NCI-H2081 (cell line): ENCODE data around the gene RNF17.
"Not testable (repeated sequence)": the region's sequence is repeated elsewhere in the genome, so short reads cannot be mapped to it uniquely, and the experiment has no call there.

Experiments
- DNase-seq, 2 experiments: peaks; one replicate each; lab custom pipeline; 2025; lab: John Stamatoyannopoulos, UW

Gene RNF17

DNA sequence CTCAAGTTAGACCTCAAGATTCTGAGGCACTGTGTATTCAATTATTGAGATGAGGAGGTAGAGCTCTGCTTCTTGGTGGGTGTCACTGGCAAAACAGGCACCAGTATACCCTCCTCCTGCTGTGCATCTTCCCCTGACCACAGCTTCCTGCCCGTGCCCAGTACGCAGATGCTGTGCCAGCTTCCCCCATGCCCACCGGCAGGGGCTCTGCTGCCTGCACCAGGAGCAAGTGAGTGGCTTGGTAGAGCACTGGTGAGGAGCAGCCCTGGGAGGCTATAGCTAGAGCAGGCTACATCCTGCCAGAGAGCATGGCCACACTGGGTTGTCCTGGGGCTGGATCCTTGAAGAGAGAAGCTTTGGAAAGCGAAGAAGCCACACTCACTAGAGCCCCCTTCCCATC is 21.0 kb upstream of the RNF17 start:
- DNase-seq: no peak

DNA sequence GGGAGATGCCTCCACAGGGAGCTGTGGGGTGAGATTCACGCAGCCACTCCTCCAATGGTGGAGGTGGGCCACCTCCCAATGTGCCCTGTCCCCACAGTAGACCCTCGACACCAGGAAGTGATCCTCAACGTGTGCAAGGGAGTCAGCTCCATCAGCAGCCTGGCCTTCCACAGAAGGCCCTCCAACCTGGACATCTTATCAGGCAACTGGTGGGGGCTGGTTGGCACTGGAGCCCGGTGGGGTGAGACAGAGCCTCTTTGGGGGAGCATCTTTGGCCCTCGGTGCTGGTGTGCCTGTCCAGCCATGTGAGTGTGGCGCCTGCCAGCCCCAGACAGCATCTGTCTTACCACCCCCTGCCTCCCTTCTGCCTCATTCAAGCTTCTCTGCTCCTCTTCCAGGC is 19.7 kb upstream of the RNF17 start:
- DNase-seq: no peak

GRCh38 chr13:24745516-24745860 is 18.5 kb upstream of the RNF17 start:
- DNase-seq: no peak

DNA sequence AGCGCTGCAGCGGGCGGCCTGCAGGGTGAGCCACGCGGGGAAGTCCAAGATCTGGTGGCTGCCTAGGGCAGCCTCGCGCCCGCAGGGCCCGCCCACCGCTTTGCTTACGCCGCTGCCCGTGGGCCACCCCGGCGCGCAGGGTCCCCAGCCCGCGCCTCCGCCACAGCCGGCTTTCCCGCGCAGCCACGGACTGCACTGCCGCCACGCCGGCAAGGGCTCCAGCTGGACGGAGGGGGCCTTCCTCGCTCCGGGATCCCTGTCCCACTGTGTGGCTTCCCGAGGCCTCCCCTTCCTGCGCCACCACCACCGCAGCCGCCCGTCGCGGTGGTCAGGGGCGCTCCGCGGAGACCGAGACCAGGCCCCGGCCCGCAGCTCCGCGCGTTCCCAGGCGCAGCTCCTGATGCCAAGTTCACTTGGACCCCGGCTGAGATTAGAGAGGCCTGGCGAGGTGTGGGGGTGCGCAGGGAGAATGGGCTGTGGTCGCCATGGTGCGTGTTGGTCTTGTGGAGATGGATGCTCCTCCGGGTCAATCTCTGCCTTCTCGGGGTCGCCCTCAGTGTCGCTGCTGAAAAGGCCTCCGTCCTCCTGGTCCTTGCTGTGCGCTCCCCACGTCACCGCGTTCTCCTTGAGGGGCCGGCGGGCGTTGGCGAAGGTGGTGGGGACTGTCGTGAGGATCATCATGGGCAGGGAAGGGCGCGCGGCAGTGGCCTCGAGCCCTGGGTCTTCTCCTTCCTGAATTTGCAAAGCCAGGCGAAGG is 17.9 kb upstream of the RNF17 start:
- no peak for DNase-seq

- DNase-seq: no peak
Measured at GRCh38 chr13:24746618-24747247, 17.2 kb upstream of the RNF17 start.

DNA sequence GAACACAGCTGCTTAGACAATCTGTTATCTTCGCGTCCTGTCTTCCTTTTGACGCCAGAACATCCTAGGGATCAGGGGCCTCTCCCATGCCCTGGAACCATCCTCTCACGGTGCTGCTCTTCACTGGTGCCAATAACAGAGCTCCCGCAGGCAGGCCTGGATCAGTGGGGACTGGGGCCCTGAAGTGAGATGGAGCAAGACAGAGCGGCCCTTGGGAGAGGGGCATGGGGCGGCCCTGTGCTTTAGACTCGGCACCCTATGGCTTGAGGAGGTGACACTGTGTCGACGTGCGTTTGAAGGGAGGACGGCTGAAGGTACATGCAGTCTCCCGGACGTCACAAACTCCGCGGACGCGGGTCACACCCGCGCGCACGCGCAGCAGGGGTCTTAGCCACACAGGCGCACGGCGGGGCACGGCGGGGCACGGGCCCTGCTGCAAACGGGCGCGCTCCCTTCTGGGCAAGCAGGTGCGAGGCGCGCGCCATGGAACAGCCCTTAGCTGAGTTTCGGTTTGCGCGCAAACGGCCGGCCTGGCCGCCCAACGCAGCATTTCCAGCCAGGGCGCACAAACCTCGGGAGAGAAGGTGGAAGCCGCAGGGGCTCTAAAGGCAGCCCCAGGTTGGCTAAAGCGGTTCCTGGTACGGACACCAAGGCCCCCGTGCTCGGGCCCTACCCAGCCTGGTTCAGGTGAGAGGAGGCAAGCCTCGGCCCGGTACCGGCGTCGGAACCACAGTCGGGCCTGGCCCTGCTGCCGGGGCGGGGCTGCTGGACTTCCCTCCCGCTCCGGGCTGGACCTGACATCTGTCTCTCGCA is 16.5 kb upstream of the RNF17 start:
- peak; percentile 26 to 31 for DNase-seq

GRCh38 chr13:24748061-24748400 is 15.9 kb upstream of the RNF17 start:
- DNase-seq: no peak

DNA sequence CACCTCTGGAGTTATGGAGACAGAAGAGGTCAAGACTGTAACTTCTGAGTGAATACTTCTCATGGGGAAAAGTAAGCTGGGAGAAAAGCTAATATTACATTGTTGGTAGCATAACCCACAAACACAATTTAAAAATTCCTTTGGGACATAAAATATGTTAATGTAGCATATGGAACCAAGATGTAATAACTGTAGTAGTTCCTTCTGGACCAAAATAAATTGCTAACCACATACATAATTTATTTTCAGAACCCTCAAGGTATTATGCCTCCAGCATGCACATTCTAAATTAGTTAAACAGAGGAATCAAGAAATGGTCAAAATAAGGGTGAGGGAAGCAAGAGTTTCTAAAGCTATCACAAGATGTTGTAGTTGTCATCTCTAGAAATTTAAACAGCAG is 4.8 kb upstream of the RNF17 start:
- no peak for DNase-seq

GRCh38 chr13:24764276-24764630 is 284 bp downstream of the RNF17 start:
- DNase-seq: no peak

GRCh38 chr13:24777171-24777570 is 13.2 kb downstream of the RNF17 start:
- no peak for DNase-seq

- DNase-seq: no peak
Measured at GRCh38 chr13:24784319-24784718, 20.4 kb downstream of the RNF17 start.

GRCh38 chr13:24788538-24788937 is 24.6 kb downstream of the RNF17 start:
- DNase-seq: no peak

- no peak for DNase-seq
Measured at GRCh38 chr13:24802074-24802473, 38.1 kb downstream of the RNF17 start.

- no peak for DNase-seq
Measured at GRCh38 chr13:24821207-24821606, 57.2 kb downstream of the RNF17 start.

GRCh38 chr13:24822640-24823039 is 58.7 kb downstream of the RNF17 start:
- DNase-seq: no peak

GRCh38 chr13:24823122-24823710 is 59.2 kb downstream of the RNF17 start:
- not testable (repeated sequence) for DNase-seq

- DNase-seq: no peak
Measured at GRCh38 chr13:24827799-24828198, 63.8 kb downstream of the RNF17 start.

- DNase-seq: peak in 1 of 2 experiments; percentile 20
Measured at GRCh38 chr13:24834902-24835510, 71.0 kb downstream of the RNF17 start.

- DNase-seq: not testable (repeated sequence)
Measured at GRCh38 chr13:24837528-24837927, 73.6 kb downstream of the RNF17 start.

GRCh38 chr13:24842549-24843274 is 78.7 kb downstream of the RNF17 start:
- no peak for DNase-seq

DNA sequence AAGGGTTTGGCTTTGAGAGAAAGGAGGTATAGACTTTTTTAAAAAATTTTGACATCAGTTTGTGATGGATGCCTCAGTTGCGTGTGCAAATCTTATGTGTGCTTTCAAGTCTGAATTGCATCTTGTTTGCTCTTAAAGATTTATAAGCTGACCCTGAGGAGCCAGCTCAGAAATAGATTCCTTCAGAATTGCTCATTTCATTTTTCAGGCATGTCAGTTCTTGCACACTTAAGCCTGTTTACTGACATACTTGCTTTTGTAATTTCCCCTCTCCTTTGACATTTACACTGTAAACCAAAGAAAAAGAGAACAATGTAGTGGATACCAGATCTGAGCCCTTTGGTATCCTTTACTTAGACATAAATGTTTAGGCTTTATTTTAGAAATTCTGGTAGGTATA is 87.6 kb downstream of the RNF17 start:
- no peak for DNase-seq

DNA sequence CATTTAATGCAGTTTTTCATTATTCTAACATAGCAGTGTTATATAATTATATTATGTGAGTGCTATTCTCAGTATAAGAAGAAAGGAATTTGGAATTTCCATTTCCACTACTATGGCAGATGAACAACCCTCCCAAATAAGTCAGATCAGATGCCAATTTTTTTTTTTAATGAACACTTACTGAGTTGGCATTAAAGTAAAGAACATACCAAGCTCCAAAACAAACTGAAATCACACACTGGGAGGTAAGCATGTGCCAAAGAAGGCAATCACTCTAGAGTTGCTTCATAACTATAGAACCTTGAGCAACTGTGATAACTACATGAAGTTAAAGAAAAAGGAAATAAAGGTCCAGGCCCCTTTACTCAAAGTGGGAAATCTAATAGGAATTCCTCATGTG is 90.3 kb downstream of the RNF17 start:
- DNase-seq: no peak
